BJ (cell line): ENCODE results near the gene PDCD4. TPM values are rescaled to one million over a fixed set of nuclear protein-coding genes. Genes with fewer than 3 reads are reported as not detected.

Experiments
- CTCF ChIA-PET: fragments of 350-600 bp; formaldehyde crosslinking; extraction: SDS; loops from one replicate; lab custom pipeline; 2021; ENCODE audit warnings: antibody characterized with exemption, inconsistent platforms; lab: Yijun Ruan, JAX
- POLR2A ChIA-PET: fragments of 300-600 bp; sonication (Branson Sonifier 250); formaldehyde crosslinking; extraction: SDS; loops from one replicate; lab custom pipeline; 2021; ENCODE audit warnings: antibody characterized with exemption; lab: Charles Lee
- DNase-seq: peaks from one replicate; pipeline ENCODE4 v3.0.0-alpha.2; 2011; ENCODE audit warnings: low read depth
- H3K27me3 ChIP-seq: 2 replicates; pipeline ENCODE4 v1.6.0; 2011; ENCODE audit warnings: low read length; ENCODE audit not compliant: control insufficient read depth, insufficient read depth
- H3K36me3 ChIP-seq: 2 replicates; pipeline ENCODE4 v1.5.1; 2011; ENCODE audit warnings: low read length; ENCODE audit not compliant: control insufficient read depth, insufficient read depth
- H3K4me3 ChIP-seq: 2 replicates; pipeline ENCODE4 v1.5.1; 2011; ENCODE audit warnings: low read depth, mild to moderate bottlenecking, control low read depth, low read length
- CTCF ChIP-seq: IDR thresholded peaks from 2 replicates; pipeline ENCODE4 v1.5.1; 2011; ENCODE audit warnings: low read depth, mild to moderate bottlenecking, control low read depth, inconsistent platforms, low read length, moderate library complexity; ENCODE audit not compliant: insufficient read depth
- polyA plus RNA-seq: library from polyadenylated mRNA; depleted of rRNA; stranded (reverse); fragments of >200 nt; gene quantifications from 2 replicates; pipeline ENCODE4 v1.2.3, GENCODE V29; 2011

The PDCD4 gene
- polyA plus RNA-seq, 1 experiment, result 22.0 TPM

GRCh38 chr10:110893559-110894179 is 21.9 kb downstream of the PDCD4 start:
- Histone ChIP-seq H3K4me3 (no peak overlapping the region), H3K27me3 (no peaks in the 10 kb centered on the region), H3K36me3 (peaks cover 2% of the 10 kb centered on the region; the same call in 1 of the 2 replicates)
- peak; percentile 48 for TF ChIP-seq CTCF
- no peak for DNase-seq
- ChIA-PET POLR2A (no interaction called here), CTCF (interaction anchor here (0.6 to 5.3 kb wide), 13 partner anchors 9 to 1244 kb away, joined by 3 to 27 read pairs (median 4); no protein-coding TSS in a partner anchor)

- Histone ChIP-seq H3K27me3 (no peaks in the 10 kb centered on the region), H3K4me3 (no peak overlapping the region), H3K36me3 (peaks cover 2% of the 10 kb centered on the region; the same call in 1 of the 2 replicates)
- POLR2A ChIA-PET, result interaction anchor here (0.5 to 0.8 kb wide), 2 partner anchors 10 to 38 kb away, joined by 3 to 4 read pairs; no protein-coding TSS in a partner anchor
- DNase-seq, result no peak
- no peak for TF ChIP-seq CTCF
- CTCF ChIA-PET, result interaction anchor here (1.1 to 5.3 kb wide), 5 partner anchors 10 to 287 kb away, joined by 3 to 27 read pairs (median 4); no protein-coding TSS in a partner anchor
Measured at GRCh38 chr10:110897184-110897583, 25.5 kb downstream of the PDCD4 start.

GRCh38 chr10:110898391-110898790 is 26.7 kb downstream of the PDCD4 start:
- Histone ChIP-seq H3K36me3 (peaks cover 2% of the 10 kb centered on the region; the same call in 1 of the 2 replicates), H3K27me3 (no peaks in the 10 kb centered on the region), H3K4me3 (no peak overlapping the region)
- POLR2A ChIA-PET, result no interaction called here
- TF ChIP-seq CTCF, result no peak
- CTCF ChIA-PET, result interaction anchor here (0.7 to 1.2 kb wide), 2 partner anchors 16 to 279 kb away, joined by 3 read pairs; no protein-coding TSS in a partner anchor
- no peak for DNase-seq

GRCh38 chr10:110900983-110901382 is 29.3 kb downstream of the PDCD4 start:
- CTCF ChIA-PET, result interaction anchor here (1.0 to 1.3 kb wide), 3 partner anchors 39 to 154 kb away, joined by 3 read pairs; no protein-coding TSS in a partner anchor

More at GRCh38 chr10:110900983-110901382, 29.3 kb downstream of the PDCD4 start:
- DNase-seq, result no peak
- Histone ChIP-seq H3K27me3 (no peaks in the 10 kb centered on the region), H3K4me3 (no peak overlapping the region), H3K36me3 (peaks cover 2% of the 10 kb centered on the region; the same call in 1 of the 2 replicates)
- TF ChIP-seq CTCF, result no peak
- POLR2A ChIA-PET, result no interaction called here
